Measurements from ENCODE around the gene COL23A1. TPM values are rescaled to one million over a fixed set of nuclear protein-coding genes. Genes with fewer than 3 reads are reported as not detected.
"Not testable (repeated sequence)": the region's sequence is repeated elsewhere in the genome, so short reads cannot be mapped to it uniquely, and the experiment has no call there.

COL23A1 gene
- total RNA-seq, 2 donors from 2014 or later = 0.17 to 0.19 TPM

DNA sequence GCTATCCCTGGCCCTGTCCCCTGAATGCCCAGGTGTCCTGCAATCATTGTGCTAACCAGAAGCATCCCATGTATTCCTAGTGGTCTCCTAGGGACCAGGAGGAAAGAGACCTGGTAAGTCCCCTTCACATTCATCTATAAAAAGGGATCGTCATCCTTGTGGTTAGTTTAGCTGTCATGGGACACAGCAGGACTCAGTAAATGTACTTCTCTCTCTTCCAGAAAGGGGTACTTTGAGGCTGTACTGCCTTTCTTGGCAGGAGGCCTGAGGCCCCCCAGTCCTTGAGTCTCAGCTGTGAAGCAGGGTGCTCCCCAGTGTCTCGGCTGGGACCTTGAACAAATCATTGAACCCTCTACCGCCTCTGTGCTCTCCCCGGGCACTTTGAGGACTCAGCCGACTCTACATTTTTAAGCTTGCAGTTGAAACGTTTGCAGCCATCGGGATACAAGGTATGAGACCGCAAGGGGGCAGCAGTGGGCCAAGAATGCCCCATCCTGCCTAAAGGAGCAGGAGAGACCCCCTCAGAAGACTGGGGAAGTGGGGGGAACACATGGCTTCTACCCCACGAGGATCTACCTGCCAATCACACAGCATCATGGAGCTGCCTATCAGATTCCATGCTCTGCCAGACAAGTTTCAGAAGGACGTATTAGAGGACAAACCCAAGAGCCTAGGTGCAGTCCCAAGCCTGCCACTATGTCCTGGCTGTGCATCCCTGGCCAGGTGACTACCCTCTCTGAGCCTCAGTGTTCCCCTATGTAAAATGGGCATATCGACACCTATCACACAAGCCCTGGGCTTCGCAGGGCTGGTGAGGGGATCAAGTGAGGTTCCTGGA, 355.2 kb downstream of the COL23A1 start:
- no peaks in the 10 kb centered on the region for H3K36me3 Mint-ChIP-seq
- H3K27me3 Mint-ChIP-seq = no peaks in the 10 kb centered on the region
- H3K27ac Mint-ChIP-seq = peak overlapping the region; percentile 78 to 97
- H3K4me1 Mint-ChIP-seq (ENCODE audit: low read depth in 2 of 2) = peaks cover 48 to 51% of the 10 kb centered on the region in 2 donors
- DNase-seq (ENCODE audit: low spot score) = peak; percentile 83
- H3K9me3 Mint-ChIP-seq = no peaks in the 10 kb centered on the region
- H3K4me3 Mint-ChIP-seq = peak overlapping the region; percentile 71
- no peak for ATAC-seq

DNA sequence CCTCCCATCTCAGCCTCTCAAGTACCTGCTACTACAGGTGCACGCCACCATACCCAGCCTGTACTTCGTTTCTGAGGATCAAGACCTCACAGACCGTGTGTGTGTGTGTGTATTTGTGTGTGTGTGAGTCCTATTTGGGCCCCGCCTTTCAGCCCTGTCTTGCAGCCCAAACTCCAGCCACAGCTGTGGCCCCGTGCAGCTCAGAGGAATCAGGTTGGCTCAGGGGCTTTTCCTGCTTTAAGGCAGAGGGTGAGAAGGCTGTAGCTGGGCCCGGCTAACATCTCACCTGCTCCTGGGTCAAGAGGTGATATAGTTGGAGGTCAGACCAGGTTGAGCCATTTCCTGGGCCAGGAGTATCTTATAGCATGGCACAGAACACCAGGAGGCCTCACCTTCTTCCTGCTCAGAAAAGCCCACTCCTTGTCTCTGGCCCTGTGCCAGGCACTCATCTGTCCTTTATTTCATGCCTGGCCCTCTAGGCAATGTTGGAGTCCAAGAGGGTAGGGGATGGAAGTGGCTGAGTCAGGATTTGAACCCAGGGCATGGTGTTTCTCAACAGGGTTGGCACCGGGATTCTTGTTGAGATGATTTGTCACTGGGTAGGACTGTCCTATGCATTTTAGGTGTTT, 356.0 kb downstream of the COL23A1 start:
- H3K27me3 Mint-ChIP-seq = no peaks in the 10 kb centered on the region
- DNase-seq (ENCODE audit: low spot score) = no peak

GRCh38 chr5:178232920-178233429, 357.2 kb downstream of the COL23A1 start:
- Mint-ChIP-seq H3K4me1 (ENCODE audit: low read depth in 2 of 2) (peaks cover 54 to 56% of the 10 kb centered on the region in 2 donors), H3K36me3 (peaks cover 7% of the 10 kb centered on the region), H3K27ac (peak overlapping the region; percentile 62 to 72), H3K27me3 (no peaks in the 10 kb centered on the region), H3K4me3 (peak overlapping the region; percentile 66), H3K9me3 (no peaks in the 10 kb centered on the region)
- DNase-seq (ENCODE audit: low spot score) = no peak
- no peak for ATAC-seq

More for the DNA sequence above, 356.0 kb downstream of the COL23A1 start:
- no peak overlapping the region for H3K4me3 Mint-ChIP-seq
- ATAC-seq = no peak
- peaks cover 5% of the 10 kb centered on the region for H3K36me3 Mint-ChIP-seq
- H3K4me1 Mint-ChIP-seq (ENCODE audit: low read depth in 2 of 2) = peaks cover 53 to 56% of the 10 kb centered on the region in 2 donors
- H3K9me3 Mint-ChIP-seq = no peaks in the 10 kb centered on the region
- peak overlapping the region; percentile 78 to 97 for H3K27ac Mint-ChIP-seq

DNA sequence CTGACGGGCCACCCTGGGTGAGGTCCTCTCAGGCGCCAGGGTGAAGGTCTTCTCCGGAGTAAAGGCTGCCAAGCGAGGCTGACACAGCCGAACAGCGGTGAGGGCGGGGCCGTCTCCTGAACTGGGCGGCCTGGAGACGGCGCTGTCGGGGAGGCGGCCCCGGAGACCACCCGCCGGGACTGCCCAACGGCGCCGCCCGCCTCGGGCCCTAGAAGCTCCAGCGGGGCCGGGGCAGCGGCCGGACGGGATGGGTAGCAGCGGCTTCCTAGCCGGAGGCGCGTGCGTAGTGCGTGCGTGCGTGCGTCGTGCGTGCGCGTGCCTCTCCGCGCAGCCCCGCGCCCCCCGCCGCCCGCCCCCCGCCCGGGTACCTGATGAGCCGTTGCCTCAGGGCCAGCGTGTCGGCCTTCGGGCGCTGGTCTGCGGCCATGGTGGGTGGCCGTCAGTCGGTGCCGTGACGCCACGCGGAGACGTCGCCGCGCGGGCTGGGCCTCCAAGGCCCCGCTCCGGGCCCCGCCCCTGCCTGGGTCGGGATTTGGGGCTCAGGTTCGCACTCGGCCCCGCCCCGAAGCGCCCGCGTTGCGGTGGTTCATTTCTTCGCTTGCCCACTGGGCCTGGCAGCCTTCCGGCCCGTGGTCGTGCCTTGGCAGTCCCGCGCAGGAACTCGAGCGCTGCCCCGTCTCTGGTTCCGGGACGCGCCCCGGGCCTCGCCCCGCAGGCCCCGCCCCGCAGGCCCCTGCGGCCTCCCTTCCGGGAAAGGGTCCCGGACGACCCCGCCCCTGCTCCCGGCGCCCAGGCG, 357.9 kb downstream of the COL23A1 start, which contains the start of gene PHYKPL:
PHYKPL (minus strand) TSS at position 679 of the 796 bp plus-strand sequence; CDS start at position 427, 252 bp downstream.
- H3K4me1 Mint-ChIP-seq (ENCODE audit: low read depth in 2 of 2) = peaks cover 59 to 60% of the 10 kb centered on the region in 2 donors
- H3K27me3 Mint-ChIP-seq = no peaks in the 10 kb centered on the region
- peaks cover 13% of the 10 kb centered on the region for H3K36me3 Mint-ChIP-seq
- H3K4me3 Mint-ChIP-seq = peak within 1 kb of the TSS; percentile 90
- H3K9me3 Mint-ChIP-seq = no peaks in the 10 kb centered on the region
- peak; percentile 87 for DNase-seq (ENCODE audit: low spot score)
- H3K27ac Mint-ChIP-seq = peak within 1 kb of the TSS; percentile 68 to 84
- ATAC-seq = peak; percentile 85 to 87

DNA sequence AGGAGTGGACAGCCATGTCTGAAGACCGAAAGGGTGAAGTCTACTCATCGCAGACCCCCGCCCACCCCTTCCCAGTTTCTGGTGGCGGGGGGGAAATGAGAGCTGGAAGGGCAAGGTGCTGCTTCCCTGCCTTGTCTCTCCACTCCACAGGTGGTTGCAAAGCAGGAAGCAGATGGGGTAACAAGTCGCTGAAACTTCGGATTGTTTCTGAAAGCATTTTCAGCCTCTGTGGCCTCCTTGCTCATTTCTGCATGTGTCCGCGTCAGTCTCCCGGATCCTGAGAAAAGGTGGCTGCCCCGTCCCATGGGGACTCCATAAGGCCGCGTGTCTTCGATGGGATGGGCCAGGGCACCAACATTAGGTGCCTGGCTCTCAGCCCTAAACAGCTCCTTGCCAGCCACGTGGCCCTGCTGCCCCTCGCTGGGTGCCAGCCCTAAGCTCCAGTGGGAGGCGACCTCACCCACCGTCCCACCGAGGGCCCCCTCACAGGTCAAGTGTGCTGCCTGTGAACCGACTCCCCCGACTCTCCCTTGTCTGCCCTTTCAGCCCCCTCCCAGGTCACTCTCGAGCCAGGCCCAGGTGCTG, 358.6 kb downstream of the COL23A1 start:
- peaks cover 18% of the 10 kb centered on the region for H3K36me3 Mint-ChIP-seq
- H3K27me3 Mint-ChIP-seq = no peaks in the 10 kb centered on the region
- peak overlapping the region; percentile 90 for H3K4me3 Mint-ChIP-seq
- H3K4me1 Mint-ChIP-seq (ENCODE audit: low read depth in 2 of 2) = peaks cover 56 to 59% of the 10 kb centered on the region in 2 donors
- ATAC-seq = peak; percentile 1
- H3K27ac Mint-ChIP-seq = peak overlapping the region; percentile 68 to 84
- H3K9me3 Mint-ChIP-seq = no peaks in the 10 kb centered on the region
- no peak for DNase-seq (ENCODE audit: low spot score)

DNA sequence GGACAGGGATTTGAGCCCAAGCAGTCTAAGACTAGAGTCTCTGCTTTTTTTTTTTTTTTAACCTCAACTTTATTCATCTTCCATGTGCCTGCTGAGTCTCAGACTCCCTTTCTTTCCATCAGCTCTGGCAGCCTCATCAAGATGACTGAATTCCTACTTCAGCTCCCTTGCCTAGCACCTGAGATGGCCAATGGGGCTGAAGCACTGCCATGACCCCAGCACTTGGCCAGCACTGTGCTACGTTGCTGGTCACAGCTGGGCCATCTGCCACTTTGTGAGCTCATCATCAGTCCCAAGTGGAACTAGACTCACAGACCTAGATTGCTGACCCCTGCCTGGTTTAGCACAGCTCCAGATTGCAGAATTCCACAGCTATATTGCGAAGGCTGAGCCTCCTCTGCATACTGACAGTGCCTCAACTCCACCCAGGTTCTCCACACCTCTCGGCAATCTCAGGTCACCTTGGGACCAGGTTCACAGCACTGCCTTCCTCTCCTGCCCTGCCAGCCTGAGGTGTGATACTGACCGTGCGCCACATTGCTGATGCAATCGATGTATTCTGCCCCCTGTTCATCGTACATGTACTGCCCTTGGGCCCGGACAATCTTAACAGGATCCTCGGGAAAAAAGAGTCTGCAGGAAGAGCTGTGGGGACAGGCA, 359.2 kb downstream of the COL23A1 start:
- Mint-ChIP-seq H3K4me1 (ENCODE audit: low read depth in 2 of 2) (peaks cover 49 to 55% of the 10 kb centered on the region in 2 donors), H3K27ac (peak overlapping the region; percentile 68 to 84), H3K4me3 (peak overlapping the region; percentile 90), H3K36me3 (peaks cover 18% of the 10 kb centered on the region), H3K27me3 (no peaks in the 10 kb centered on the region), H3K9me3 (no peaks in the 10 kb centered on the region)
- ATAC-seq (no peak), DNase-seq (ENCODE audit: low spot score) (no peak)

- DNase-seq (ENCODE audit: low spot score) = no peak
- H3K27me3 Mint-ChIP-seq = no peaks in the 10 kb centered on the region
- H3K4me1 Mint-ChIP-seq (ENCODE audit: low read depth in 2 of 2) = peaks cover 46 to 50% of the 10 kb centered on the region in 2 donors
- no peak for ATAC-seq
- peak overlapping the region; percentile 90 for H3K4me3 Mint-ChIP-seq
- H3K27ac Mint-ChIP-seq = peak overlapping the region; percentile 68 to 82
- H3K36me3 Mint-ChIP-seq = peaks cover 18% of the 10 kb centered on the region
- no peaks in the 10 kb centered on the region for H3K9me3 Mint-ChIP-seq
Observed at GRCh38 chr5:178229861-178230260, 360.3 kb downstream of the COL23A1 start.

- Mint-ChIP-seq H3K4me1 (ENCODE audit: low read depth in 2 of 2) (peaks cover 46 to 49% of the 10 kb centered on the region in 2 donors), H3K27ac (peak overlapping the region; percentile 59 to 82)
- not testable (repeated sequence) for ATAC-seq
Observed at GRCh38 chr5:178229111-178229510, 361.1 kb downstream of the COL23A1 start.

GRCh38 chr5:178228609-178229008, 361.6 kb downstream of the COL23A1 start:
- Mint-ChIP-seq H3K27ac (peak overlapping the region in 1 of 2 donors; percentile 59), H3K36me3 (peaks cover 18% of the 10 kb centered on the region), H3K27me3 (no peaks in the 10 kb centered on the region), H3K4me3 (no peak overlapping the region), H3K4me1 (ENCODE audit: low read depth in 2 of 2) (peaks cover 51 to 52% of the 10 kb centered on the region in 2 donors), H3K9me3 (no peaks in the 10 kb centered on the region)
- ATAC-seq (no peak), DNase-seq (ENCODE audit: low spot score) (no peak)

More at GRCh38 chr5:178229111-178229510, 361.1 kb downstream of the COL23A1 start:
- Mint-ChIP-seq H3K36me3 (peaks cover 18% of the 10 kb centered on the region), H3K4me3 (peak overlapping the region; percentile 90)
- H3K27me3 Mint-ChIP-seq; H3K9me3 Mint-ChIP-seq; DNase-seq (ENCODE audit: low spot score): not testable (repeated sequence)

DNA sequence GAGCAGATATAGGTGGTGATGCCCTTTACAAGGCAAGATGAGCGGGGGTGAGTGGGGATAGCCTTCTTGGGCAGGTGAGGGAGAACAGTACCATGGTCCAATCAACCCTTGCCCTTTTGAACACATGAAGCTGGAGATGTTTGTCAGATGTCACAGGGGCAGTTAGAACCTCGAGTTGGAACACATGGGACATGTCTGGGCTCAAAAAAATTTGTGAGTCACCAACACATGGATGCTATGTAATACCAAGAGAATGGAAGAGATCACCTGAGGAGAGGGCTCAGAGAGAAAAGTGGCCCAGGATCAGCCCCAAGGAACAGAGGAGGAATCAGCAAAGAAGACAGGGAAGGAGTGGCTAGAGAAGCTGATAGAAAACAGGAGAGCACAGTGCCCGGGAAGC, 362.3 kb downstream of the COL23A1 start:
- DNase-seq (ENCODE audit: low spot score) (no peak), ATAC-seq (no peak)
- peaks cover 51 to 57% of the 10 kb centered on the region in 2 donors for H3K4me1 Mint-ChIP-seq (ENCODE audit: low read depth in 2 of 2)
- peaks cover 18% of the 10 kb centered on the region for H3K36me3 Mint-ChIP-seq
- H3K9me3 Mint-ChIP-seq = no peaks in the 10 kb centered on the region
- no peaks in the 10 kb centered on the region for H3K27me3 Mint-ChIP-seq
- no peak overlapping the region for H3K4me3 Mint-ChIP-seq
- H3K27ac Mint-ChIP-seq = peak overlapping the region in 1 of 2 donors; percentile 63

- no peaks in the 10 kb centered on the region for H3K27me3 Mint-ChIP-seq
- DNase-seq (ENCODE audit: low spot score) (no peak), ATAC-seq (no peak)
- peak overlapping the region; percentile 63 to 81 for H3K27ac Mint-ChIP-seq
- peak overlapping the region; percentile 16 for H3K4me3 Mint-ChIP-seq
- H3K9me3 Mint-ChIP-seq = no peaks in the 10 kb centered on the region
- H3K4me1 Mint-ChIP-seq (ENCODE audit: low read depth in 2 of 2) = peaks cover 50 to 59% of the 10 kb centered on the region in 2 donors
- H3K36me3 Mint-ChIP-seq = peaks cover 18% of the 10 kb centered on the region
Observed at GRCh38 chr5:178227138-178227659, 363.0 kb downstream of the COL23A1 start.

GRCh38 chr5:178225174-178225573, 365.0 kb downstream of the COL23A1 start:
- no peaks in the 10 kb centered on the region for H3K27me3 Mint-ChIP-seq
- H3K9me3 Mint-ChIP-seq = no peaks in the 10 kb centered on the region
- DNase-seq (ENCODE audit: low spot score) (no peak), ATAC-seq (no peak)
- H3K27ac Mint-ChIP-seq = no peak overlapping the region
- H3K4me1 Mint-ChIP-seq (ENCODE audit: low read depth in 2 of 2) = peaks cover 47 to 66% of the 10 kb centered on the region in 2 donors
- H3K36me3 Mint-ChIP-seq = peaks cover 18% of the 10 kb centered on the region
- no peak overlapping the region for H3K4me3 Mint-ChIP-seq
